ENCODE measurements around the gene CAMKK2. TPM values are rescaled to one million over a fixed set of nuclear protein-coding genes. Genes with fewer than 3 reads are reported as not detected.
"Not testable (repeated sequence)": the region's sequence is repeated elsewhere in the genome, so short reads cannot be mapped to it uniquely, and the experiment has no call there.

CAMKK2 gene
- total and polyA plus RNA-seq, 4 donors = 10.5 to 26.0 (median 20.5) TPM

GRCh38 chr12:121230538-121230907 lies 66.0 kb downstream of the CAMKK2 start:
- peaks cover 3 to 26% (median 6%) of the 10 kb centered on the region in 4 donors for H3K4me1 ChIP-seq (ENCODE audit: control insufficient read depth in 4 of 4, insufficient read depth in 4 of 4, low read length in 3 of 4)
- H3K4me3 ChIP-seq (ENCODE audit: low read depth in 1 of 3, low read length in 3 of 3) = no peak overlapping the region
- H3K9me3 ChIP-seq (ENCODE audit: control insufficient read depth in 4 of 4, low read length in 3 of 4) = no peaks in the 10 kb centered on the region
- DNase-seq (ENCODE audit: low spot score) = no peak
- no peak overlapping the region for H3K9ac ChIP-seq (ENCODE audit: low read depth in 1 of 2, low read length in 2 of 2)
- H3K27ac ChIP-seq (ENCODE audit: low read depth in 1 of 2, low read length in 2 of 2) = no peak overlapping the region
- TF ChIP-seq REST (IDR thresholded peaks at IDR 0.05) (no peak), RXRA (IDR thresholded peaks at IDR 0.05) (no peak), HNF4A (conservative IDR thresholded peaks at IDR 0.05) (no peak), JUND (IDR thresholded peaks at IDR 0.05) (no peak), CTCF (IDR thresholded peaks at IDR 0.05; ENCODE audit: low read depth, low read length, missing input control) (no peak), SP1 (IDR thresholded peaks at IDR 0.05) (no peak), YY1 (IDR thresholded peaks at IDR 0.05) (no peak), TAF1 (conservative IDR thresholded peaks at IDR 0.05) (no peak), MAX (IDR thresholded peaks at IDR 0.05) (no peak), RAD21 (IDR thresholded peaks at IDR 0.05) (no peak)
- TF ChIP-seq, protein P1, sequence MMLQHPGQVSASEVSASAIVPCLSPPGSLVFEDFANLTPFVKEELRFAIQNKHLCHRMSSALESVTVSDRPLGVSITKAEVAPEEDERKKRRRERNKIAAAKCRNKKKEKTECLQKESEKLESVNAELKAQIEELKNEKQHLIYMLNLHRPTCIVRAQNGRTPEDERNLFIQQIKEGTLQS (IDR thresholded peaks at IDR 0.05) = no peak
- TF ChIP-seq, protein P2, sequence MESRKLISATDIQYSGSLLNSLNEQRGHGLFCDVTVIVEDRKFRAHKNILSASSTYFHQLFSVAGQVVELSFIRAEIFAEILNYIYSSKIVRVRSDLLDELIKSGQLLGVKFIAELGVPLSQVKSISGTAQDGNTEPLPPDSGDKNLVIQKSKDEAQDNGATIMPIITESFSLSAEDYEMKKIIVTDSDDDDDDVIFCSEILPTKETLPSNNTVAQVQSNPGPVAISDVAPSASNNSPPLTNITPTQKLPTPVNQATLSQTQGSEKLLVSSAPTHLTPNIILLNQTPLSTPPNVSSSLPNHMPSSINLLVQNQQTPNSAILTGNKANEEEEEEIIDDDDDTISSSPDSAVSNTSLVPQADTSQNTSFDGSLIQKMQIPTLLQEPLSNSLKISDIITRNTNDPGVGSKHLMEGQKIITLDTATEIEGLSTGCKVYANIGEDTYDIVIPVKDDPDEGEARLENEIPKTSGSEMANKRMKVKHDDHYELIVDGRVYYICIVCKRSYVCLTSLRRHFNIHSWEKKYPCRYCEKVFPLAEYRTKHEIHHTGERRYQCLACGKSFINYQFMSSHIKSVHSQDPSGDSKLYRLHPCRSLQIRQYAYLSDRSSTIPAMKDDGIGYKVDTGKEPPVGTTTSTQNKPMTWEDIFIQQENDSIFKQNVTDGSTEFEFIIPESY (IDR thresholded peaks at IDR 0.05) = no peak
- H3K36me3 ChIP-seq (ENCODE audit: control insufficient read depth in 4 of 4, insufficient read depth in 3 of 4, low read depth in 1 of 4, low read length in 3 of 4) = peaks cover 0 to 15% (median 7%) of the 10 kb centered on the region in 4 donors
- 90% methylated on average over 12 of the region's 12 CpGs for WGBS
- no peaks in the 10 kb centered on the region for H3K27me3 ChIP-seq (ENCODE audit: control insufficient read depth in 4 of 4, insufficient read depth in 4 of 4, low read length in 3 of 4)

- H3K27me3 ChIP-seq (ENCODE audit: control insufficient read depth in 4 of 4, insufficient read depth in 4 of 4, low read length in 3 of 4); H3K4me3 ChIP-seq (ENCODE audit: low read depth in 1 of 3, low read length in 3 of 3); H3K9ac ChIP-seq (ENCODE audit: low read depth in 1 of 2, low read length in 2 of 2); H3K9me3 ChIP-seq (ENCODE audit: control insufficient read depth in 4 of 4, low read length in 3 of 4): not testable (repeated sequence)
- peak; percentile 79 for DNase-seq (ENCODE audit: low spot score)
- Histone ChIP-seq H3K27ac (ENCODE audit: low read depth in 1 of 2, low read length in 2 of 2) (peak overlapping the region in 1 of 2 donors; percentile 15), H3K4me1 (ENCODE audit: control insufficient read depth in 4 of 4, insufficient read depth in 4 of 4, low read length in 3 of 4) (peaks cover 3 to 26% (median 6%) of the 10 kb centered on the region in 4 donors), H3K36me3 (ENCODE audit: control insufficient read depth in 4 of 4, insufficient read depth in 3 of 4, low read depth in 1 of 4, low read length in 3 of 4) (peaks cover 0 to 15% (median 7%) of the 10 kb centered on the region in 4 donors)
- TF ChIP-seq RXRA (IDR thresholded peaks at IDR 0.05) = peak in 1 of 2 donors; percentile 20
- peak; percentile 82 for TF ChIP-seq CTCF (IDR thresholded peaks at IDR 0.05; ENCODE audit: low read depth, low read length, missing input control)
- TF ChIP-seq RAD21 (IDR thresholded peaks at IDR 0.05) = peak; percentile 84 to 85
- 49% methylated on average over 19 of the region's 19 CpGs for WGBS
Observed at GRCh38 chr12:121229826-121230537, 66.5 kb downstream of the CAMKK2 start.

All from liver (tissue), 9 donors.